HG03432 (cell line): ENCODE data around the gene STX1B.
"Not testable (repeated sequence)": the region's sequence is repeated elsewhere in the genome, so short reads cannot be mapped to it uniquely, and the experiment has no call there.

Experiments used
- ATAC-seq: cut with Tn5 transposase; IDR thresholded peaks from one replicate; pipeline ENCODE4 v1.9.1; 2021; ENCODE audit warnings: mild to moderate bottlenecking, moderate library complexity; ENCODE audit not compliant: unreplicated experiment

Gene STX1B

DNA sequence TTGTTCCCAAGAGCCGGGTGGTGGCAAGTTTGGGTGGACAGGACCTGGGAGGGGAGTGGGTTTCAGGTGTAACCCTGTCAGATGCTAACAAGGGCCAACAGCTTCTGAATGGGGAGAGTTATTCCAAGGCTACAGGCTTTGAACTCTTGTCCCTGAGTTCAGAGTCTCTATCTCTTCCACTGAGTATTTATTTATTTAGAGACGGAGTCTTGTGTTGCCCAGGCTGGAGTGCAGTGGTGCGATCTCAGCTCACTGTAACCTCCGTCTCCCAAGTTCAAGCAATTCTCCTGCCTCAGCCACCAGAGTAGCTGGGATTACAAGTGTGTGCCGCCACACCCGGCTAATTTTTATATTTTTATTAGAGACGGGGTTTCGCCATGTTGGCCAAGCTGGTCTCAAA lies 55.4 kb downstream of the STX1B start:
- no peak for ATAC-seq

GRCh38 chr16:30953511-30954124 lies 56.8 kb downstream of the STX1B start:
- ATAC-seq: no peak

GRCh38 chr16:30953111-30953510 lies 57.3 kb downstream of the STX1B start:
- no peak for ATAC-seq

DNA sequence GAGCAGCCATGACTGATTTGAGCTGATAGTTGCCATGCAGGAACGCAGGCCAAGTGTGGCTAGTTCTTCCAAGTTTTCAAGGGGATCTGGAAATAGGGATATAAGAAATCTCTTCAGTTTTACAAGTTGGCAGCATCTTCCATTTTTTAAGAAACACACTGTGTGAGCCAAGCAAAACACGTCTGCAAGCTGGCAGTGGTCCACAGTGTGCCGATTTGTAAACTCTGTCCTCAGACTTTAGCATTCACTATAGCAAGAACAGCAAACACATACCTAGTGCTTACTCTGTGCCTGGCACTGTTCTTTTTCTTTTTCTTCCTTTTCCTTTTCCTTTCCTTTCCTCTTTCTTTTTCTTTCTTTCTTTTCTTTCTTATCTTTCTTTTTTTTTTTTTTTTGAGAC lies 58.7 kb downstream of the STX1B start:
- no peak for ATAC-seq

DNA sequence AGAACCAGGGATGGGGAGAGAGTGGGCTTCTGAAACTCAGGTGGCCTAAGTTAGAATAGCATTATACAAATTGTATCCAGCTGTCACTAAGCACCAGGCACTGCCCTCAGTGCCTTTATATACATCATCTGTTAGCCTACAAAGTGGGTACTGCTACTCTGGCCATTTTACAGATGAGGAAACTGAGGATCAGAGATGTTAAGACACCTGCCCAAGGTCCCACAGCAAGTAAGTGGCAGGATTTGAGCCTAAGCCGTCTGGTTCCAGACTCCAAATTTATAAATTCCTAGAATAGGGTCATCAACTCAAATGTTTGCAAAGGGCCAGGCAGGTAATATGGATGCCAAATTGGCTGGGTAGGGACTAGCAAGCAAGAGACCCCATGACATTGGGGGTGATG lies 59.2 kb downstream of the STX1B start:
- no peak for ATAC-seq

DNA sequence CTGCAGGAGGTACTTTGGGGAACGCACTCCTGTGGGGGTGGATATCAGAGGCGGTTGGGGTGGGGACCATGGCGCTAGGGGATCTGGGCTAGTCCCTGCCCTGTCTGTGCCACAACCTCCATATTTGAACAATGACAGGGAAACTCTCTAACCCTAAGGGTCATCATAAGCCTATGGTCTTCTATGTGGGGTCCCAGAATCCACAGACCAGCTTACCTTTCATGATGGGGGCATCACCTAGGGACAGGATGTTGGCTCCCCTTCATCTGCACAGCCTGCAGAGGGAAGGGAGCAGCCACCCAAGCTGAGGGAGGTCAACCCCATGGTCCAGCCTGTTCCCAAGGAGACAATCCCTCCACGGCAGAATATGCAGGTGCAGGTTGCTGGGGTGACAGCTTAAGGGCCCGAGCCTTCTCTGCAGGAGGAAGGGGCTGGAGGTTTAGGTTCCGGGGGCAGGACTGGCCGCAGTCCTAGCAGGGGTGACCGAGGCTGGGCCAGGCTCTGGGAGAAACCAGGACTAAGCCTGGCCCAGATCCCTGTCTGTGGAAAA lies 59.8 kb downstream of the STX1B start:
- no peak for ATAC-seq

- ATAC-seq: peak; percentile 59
These were observed 60.6 kb downstream of the STX1B start for GRCh38 chr16:30949650-30950515.

DNA sequence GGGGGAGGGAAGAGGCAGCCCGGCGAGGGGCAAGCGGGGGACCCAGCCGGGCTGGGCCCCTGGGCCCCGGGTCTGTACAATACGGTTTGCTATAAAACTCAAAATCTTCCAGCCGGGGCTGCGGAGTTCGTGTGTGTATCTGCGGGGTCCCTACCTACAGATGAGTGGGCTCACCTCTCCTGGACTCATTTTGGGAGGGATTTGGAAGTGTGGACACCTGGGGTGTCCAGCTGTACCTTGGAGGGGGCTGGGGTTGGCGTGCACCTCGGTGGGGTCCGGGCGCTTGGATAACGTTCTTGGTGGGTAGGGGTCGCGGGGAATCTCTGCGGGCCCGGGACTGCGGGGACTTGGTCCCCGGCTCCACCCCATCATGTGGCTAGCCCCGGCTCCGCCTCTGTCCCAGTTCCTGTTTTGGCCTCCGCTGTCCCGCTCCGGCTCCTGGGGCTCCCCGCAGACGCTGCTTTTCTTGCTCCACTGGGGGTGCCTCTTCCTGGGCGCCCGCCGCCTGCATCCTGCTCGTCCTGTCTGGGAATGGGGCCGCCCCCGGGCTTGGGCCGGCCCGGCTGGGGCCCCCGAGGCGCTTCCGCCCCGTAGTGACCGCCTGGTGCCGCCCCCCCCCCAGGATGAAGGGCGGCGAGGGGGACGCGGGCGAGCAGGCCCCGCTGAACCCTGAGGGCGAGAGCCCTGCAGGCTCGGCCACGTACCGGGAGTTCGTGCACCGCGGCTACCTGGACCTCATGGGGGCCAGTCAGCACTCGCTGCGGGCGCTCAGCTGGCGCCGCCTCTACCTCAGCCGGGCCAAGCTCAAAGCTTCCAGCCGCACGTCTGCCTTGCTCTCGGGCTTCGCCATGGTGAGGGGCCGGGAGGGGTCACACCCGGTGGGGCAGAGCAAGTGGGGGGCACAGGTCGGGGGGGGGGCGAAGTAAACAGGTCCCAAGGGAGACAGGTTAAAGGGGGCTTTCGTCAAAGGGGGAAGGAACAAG lies 61.5 kb downstream of the STX1B start, which contains the start of gene ORAI3:
Gene ORAI3 (plus strand): TSS at position 402 of the 983 bp plus-strand sequence. CDS start 222 bp downstream, at position 624.
- ATAC-seq: peak; percentile 64

DNA sequence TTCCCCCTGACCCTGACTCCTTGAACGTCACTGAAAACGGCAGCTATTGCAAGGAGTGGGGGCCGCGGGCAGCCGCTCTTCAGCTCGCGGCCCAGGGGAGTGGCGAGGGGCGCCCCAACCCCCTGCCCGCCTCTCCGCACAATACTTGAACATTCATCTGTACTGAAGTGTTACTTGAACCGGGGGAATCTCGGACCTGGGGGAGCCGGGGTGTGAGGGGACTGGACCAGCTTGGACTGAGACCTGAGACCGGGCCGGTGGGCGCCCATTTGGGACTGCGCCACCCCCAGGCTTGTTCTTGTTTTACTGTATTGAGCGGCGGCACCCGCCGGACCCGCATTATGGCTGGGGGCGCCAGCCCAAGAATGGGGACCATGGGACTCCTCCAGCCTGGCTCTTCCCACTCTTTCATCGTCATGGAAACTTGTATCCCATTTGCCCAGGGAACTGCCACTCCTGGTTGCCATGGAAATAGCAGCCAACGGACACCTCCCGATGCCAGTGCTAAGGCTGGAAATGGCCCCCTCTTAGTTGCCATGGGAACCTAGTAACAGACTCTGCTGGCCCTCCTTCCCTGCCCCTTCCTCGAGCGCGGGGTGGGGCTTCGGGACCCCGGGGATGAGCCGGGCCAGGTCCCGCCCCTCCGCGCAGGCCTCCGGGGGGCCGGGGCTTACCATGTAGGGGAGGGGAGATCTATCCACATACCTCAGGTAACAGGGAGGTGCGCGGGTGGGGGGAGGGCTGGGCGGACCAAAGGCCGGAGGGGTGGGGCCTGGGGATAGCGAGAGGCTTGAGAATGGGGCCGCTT lies 62.4 kb downstream of the STX1B start:
- peak; percentile 10 for ATAC-seq

- no peak for ATAC-seq
These were observed 62.9 kb downstream of the STX1B start for GRCh38 chr16:30947541-30947858.

- ATAC-seq: no peak
These were observed 63.5 kb downstream of the STX1B start for GRCh38 chr16:30946671-30947540.

GRCh38 chr16:30944352-30944751 lies 66.1 kb downstream of the STX1B start:
- no peak for ATAC-seq

GRCh38 chr16:30942426-30942806 lies 68.0 kb downstream of the STX1B start:
- no peak for ATAC-seq

GRCh38 chr16:30941600-30942425 lies 68.6 kb downstream of the STX1B start:
- peak; percentile 96 for ATAC-seq

DNA sequence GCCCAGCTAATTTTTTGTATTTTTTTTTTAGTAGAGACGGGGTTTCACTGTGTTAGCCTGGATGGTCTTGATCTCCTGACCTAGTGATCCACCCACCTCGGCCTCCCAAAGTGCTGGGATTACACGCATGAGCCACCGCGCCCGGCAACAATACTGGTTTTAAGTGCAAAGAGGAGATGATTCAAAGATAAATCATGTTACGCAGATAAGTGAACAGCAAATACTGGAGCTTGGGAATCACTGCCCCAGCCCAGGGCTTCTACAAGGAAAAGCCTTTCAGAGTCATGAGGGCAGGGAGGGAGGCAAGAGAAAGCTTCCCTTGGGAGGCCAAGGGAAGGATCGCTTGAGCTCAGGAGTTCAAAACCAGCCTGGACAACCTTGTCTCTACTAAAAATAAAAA lies 70.9 kb downstream of the STX1B start:
- ATAC-seq: not testable (repeated sequence)
